Activated naive CD4-positive, alpha-beta T cell treated with anti-CD3 and anti-CD28 coated beads, Interleukin-2, amount 50 U/mL, for 16 hours (primary cell): ENCODE data around the gene OS9.
"Not testable (repeated sequence)": the region's sequence is repeated elsewhere in the genome, so short reads cannot be mapped to it uniquely, and the experiment has no call there.

Experiments used
- DNase-seq: peaks from one replicate; pipeline ENCODE4 v3.0.0-alpha.2; 2020

OS9 gene

GRCh38 chr12:57694459-57695019 is 607 bp downstream of the OS9 start:
- no peak for DNase-seq

- DNase-seq: no peak
Observed at GRCh38 chr12:57695770-57696432, 2.0 kb downstream of the OS9 start.

GRCh38 chr12:57697076-57697475 is 3.1 kb downstream of the OS9 start:
- DNase-seq: no peak

- DNase-seq: no peak
Observed at GRCh38 chr12:57698414-57698813, 4.5 kb downstream of the OS9 start.

- DNase-seq: no peak
Observed at GRCh38 chr12:57700317-57700716, 6.4 kb downstream of the OS9 start.

GRCh38 chr12:57707250-57707649 is 13.3 kb downstream of the OS9 start:
- no peak for DNase-seq

GRCh38 chr12:57708296-57708695 is 14.4 kb downstream of the OS9 start:
- no peak for DNase-seq

GRCh38 chr12:57712701-57713100 is 18.8 kb downstream of the OS9 start:
- DNase-seq: no peak

GRCh38 chr12:57713209-57713608 is 19.3 kb downstream of the OS9 start:
- no peak for DNase-seq

GRCh38 chr12:57715036-57715748 is 21.3 kb downstream of the OS9 start:
- not testable (repeated sequence) for DNase-seq

- no peak for DNase-seq
Observed at GRCh38 chr12:57715786-57716185, 21.9 kb downstream of the OS9 start.

GRCh38 chr12:57716305-57716704 is 22.4 kb downstream of the OS9 start:
- DNase-seq: no peak

- no peak for DNase-seq
Observed at GRCh38 chr12:57717131-57717530, 23.2 kb downstream of the OS9 start.

GRCh38 chr12:57717846-57718640 is 24.1 kb downstream of the OS9 start:
- DNase-seq: no peak

- DNase-seq: no peak
Observed at GRCh38 chr12:57718641-57719528, 25.0 kb downstream of the OS9 start.

- DNase-seq: no peak
Observed at GRCh38 chr12:57719777-57720605, 26.1 kb downstream of the OS9 start.

- DNase-seq: no peak
Observed at GRCh38 chr12:57720606-57721595, 27.0 kb downstream of the OS9 start.

- not testable (repeated sequence) for DNase-seq
Observed at GRCh38 chr12:57721846-57722608, 28.1 kb downstream of the OS9 start.
